ENCODE results near the gene NUBP1. TPM values are rescaled to one million over a fixed set of nuclear protein-coding genes. Genes with fewer than 3 reads are reported as not detected.

Gene NUBP1
- polyA plus RNA-seq (2013, experiment 1 of 2): 31.9 TPM
- 27.7 TPM for polyA plus RNA-seq (2013, experiment 2 of 2)

DNA sequence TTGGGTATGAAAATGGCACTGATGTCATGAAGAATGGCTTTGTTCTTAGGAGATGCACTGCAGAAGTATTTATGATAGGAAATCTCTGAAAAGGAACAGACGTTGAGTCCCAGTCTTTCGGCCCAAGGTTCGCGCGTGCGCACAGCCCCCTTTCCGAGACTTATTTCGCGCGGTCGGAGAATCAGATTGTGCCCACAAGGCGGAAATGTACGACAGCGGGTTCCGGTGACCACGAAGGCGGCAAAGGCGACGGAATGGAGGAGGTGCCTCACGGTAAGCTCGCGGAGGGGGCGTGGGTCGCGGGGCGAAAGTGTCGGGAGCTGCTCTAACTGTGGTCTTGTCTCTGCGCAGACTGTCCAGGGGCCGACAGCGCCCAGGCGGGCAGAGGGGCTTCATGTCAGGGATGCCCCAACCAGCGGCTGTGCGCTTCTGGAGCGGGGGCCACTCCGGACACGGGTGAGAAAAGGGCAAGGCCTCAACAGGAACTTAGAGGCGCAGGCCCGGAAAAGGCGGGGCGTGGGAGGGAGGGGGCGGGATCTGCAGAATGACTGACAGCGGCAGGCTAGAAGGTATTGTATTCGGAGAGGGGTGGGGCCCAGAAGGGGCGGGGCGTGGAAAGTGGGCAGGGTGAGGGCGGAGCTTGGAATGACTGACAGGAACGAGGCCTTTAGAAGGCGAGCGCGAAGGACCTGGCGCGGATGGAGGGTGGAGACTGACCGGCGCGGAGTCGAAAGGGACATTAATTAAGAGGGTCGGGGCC is at the start of gene NUBP1:
TSS of gene NUBP1 (plus strand) at position 233 of the 760 bp plus-strand sequence. CDS start at position 255, 22 bp downstream.
- Histone ChIP-seq H4K91ac (ENCODE audit: low read depth, low read length, poor library complexity) (no peak within 1 kb of the TSS), H3K18ac (ENCODE audit: low read length) (peak within 1 kb of the TSS; percentile 97), H2BK120ac (ENCODE audit: low read depth, low read length) (no peak within 1 kb of the TSS), H2BK15ac (ENCODE audit: low read length) (no peak within 1 kb of the TSS), H3K4me3 (ENCODE audit: low read length in 2 of 2) (peak within 1 kb of the TSS; percentile 81 to 84), H3K4me2 (ENCODE audit: insufficient read depth, low read length, poor library complexity, severe bottlenecking) (peak within 1 kb of the TSS; percentile 72), H3K27me3 (ENCODE audit: control insufficient read depth in 3 of 3, insufficient read depth in 3 of 3, low read depth in 1 of 3, low read length in 3 of 3) (no peaks in the 10 kb centered on the region), H3K9ac (ENCODE audit: low read depth, low read length, poor library complexity) (peak within 1 kb of the TSS; percentile 88), H3K9me3 (replicated peaks in 1 of 2; ENCODE audit: control insufficient read depth in 2 of 2, insufficient read depth in 1 of 2, low read depth in 1 of 2, low read length in 2 of 2) (no peaks in the 10 kb centered on the region), H3K14ac (ENCODE audit: low read length) (peak within 1 kb of the TSS; percentile 60), H2AFZ (ENCODE audit: low read length) (peak within 1 kb of the TSS; percentile 97), H3K4ac (ENCODE audit: low read length) (no peak within 1 kb of the TSS), H3K27ac (replicated peaks; ENCODE audit: low read length) (peak within 1 kb of the TSS; percentile 88), H4K8ac (ENCODE audit: low read depth, low read length) (no peak within 1 kb of the TSS), H3K36me3 (replicated peaks in 1 of 2; ENCODE audit: control insufficient read depth in 2 of 2, insufficient read depth in 2 of 2, low read length in 2 of 2) (peaks cover 7 to 17% of the 10 kb centered on the region in 2 donors), H2BK5ac (ENCODE audit: low read length) (no peak within 1 kb of the TSS), H3K4me1 (ENCODE audit: control insufficient read depth in 2 of 2, insufficient read depth in 1 of 2, low read depth in 1 of 2, low read length in 2 of 2) (peaks cover 2 to 3% of the 10 kb centered on the region in 2 donors), H3K23ac (ENCODE audit: low read depth, low read length, poor library complexity) (peak within 1 kb of the TSS; percentile 95), H2AK5ac (ENCODE audit: low read depth, low read length) (no peak within 1 kb of the TSS), H2BK12ac (ENCODE audit: low read length) (no peak within 1 kb of the TSS), H3K79me1 (ENCODE audit: low read depth, low read length) (no peaks in the 10 kb centered on the region)
- WGBS, 2 donors (ENCODE audit: extremely low coverage in 2 of 2, insufficient read length in 2 of 2, insufficient replicate concordance in 1 of 2): no CpG with 5 or more reads among the region's 57 CpGs
- peak; percentile 98 for DNase-seq (ENCODE audit: low spot score)

- Histone ChIP-seq H3K27ac (replicated peaks; ENCODE audit: low read length) (no peak overlapping the region), H3K14ac (ENCODE audit: low read length) (no peak overlapping the region), H3K4me2 (ENCODE audit: insufficient read depth, low read length, poor library complexity, severe bottlenecking) (no peak overlapping the region), H2BK120ac (ENCODE audit: low read depth, low read length) (no peak overlapping the region), H3K9ac (ENCODE audit: low read depth, low read length, poor library complexity) (no peak overlapping the region), H3K9me3 (replicated peaks in 1 of 2; ENCODE audit: control insufficient read depth in 2 of 2, insufficient read depth in 1 of 2, low read depth in 1 of 2, low read length in 2 of 2) (no peaks in the 10 kb centered on the region), H2AFZ (ENCODE audit: low read length) (no peak overlapping the region), H2BK5ac (ENCODE audit: low read length) (no peak overlapping the region), H3K79me1 (ENCODE audit: low read depth, low read length) (peaks cover 3% of the 10 kb centered on the region), H2BK12ac (ENCODE audit: low read length) (no peak overlapping the region), H4K91ac (ENCODE audit: low read depth, low read length, poor library complexity) (no peak overlapping the region), H2BK15ac (ENCODE audit: low read length) (no peak overlapping the region), H3K4me1 (ENCODE audit: control insufficient read depth in 2 of 2, insufficient read depth in 1 of 2, low read depth in 1 of 2, low read length in 2 of 2) (no peaks in the 10 kb centered on the region), H3K27me3 (ENCODE audit: control insufficient read depth in 3 of 3, insufficient read depth in 3 of 3, low read depth in 1 of 3, low read length in 3 of 3) (no peaks in the 10 kb centered on the region), H2AK5ac (ENCODE audit: low read depth, low read length) (no peak overlapping the region), H3K23ac (ENCODE audit: low read depth, low read length, poor library complexity) (no peak overlapping the region), H3K4me3 (ENCODE audit: low read length in 2 of 2) (no peak overlapping the region), H3K36me3 (replicated peaks in 1 of 2; ENCODE audit: control insufficient read depth in 2 of 2, insufficient read depth in 2 of 2, low read length in 2 of 2) (no peaks in the 10 kb centered on the region), H3K18ac (ENCODE audit: low read length) (peak overlapping the region; percentile 15), H4K8ac (ENCODE audit: low read depth, low read length) (no peak overlapping the region), H3K4ac (ENCODE audit: low read length) (no peak overlapping the region)
- DNase-seq (ENCODE audit: low spot score): no peak
- WGBS, 2 donors (ENCODE audit: extremely low coverage in 2 of 2, insufficient read length in 2 of 2, insufficient replicate concordance in 1 of 2): no CpG with 5 or more reads among the region's 8 CpGs
Observed at GRCh38 chr16:10693889-10694288, 49.8 kb upstream of the NUBP1 start.

- H3K4me2 ChIP-seq (ENCODE audit: insufficient read depth, low read length, poor library complexity, severe bottlenecking): no peak overlapping the region
- no peaks in the 10 kb centered on the region for H3K4me1 ChIP-seq (ENCODE audit: control insufficient read depth in 2 of 2, insufficient read depth in 1 of 2, low read depth in 1 of 2, low read length in 2 of 2)
- H2BK12ac ChIP-seq (ENCODE audit: low read length): no peak overlapping the region
- no peak overlapping the region for H3K9ac ChIP-seq (ENCODE audit: low read depth, low read length, poor library complexity)
- peak overlapping the region; percentile 15 for H3K18ac ChIP-seq (ENCODE audit: low read length)
- no peak overlapping the region for H4K8ac ChIP-seq (ENCODE audit: low read depth, low read length)
- no peak overlapping the region for H3K4ac ChIP-seq (ENCODE audit: low read length)
- H3K14ac ChIP-seq (ENCODE audit: low read length): peak overlapping the region; percentile 14
- H2BK120ac ChIP-seq (ENCODE audit: low read depth, low read length): no peak overlapping the region
- no peak overlapping the region for H2BK15ac ChIP-seq (ENCODE audit: low read length)
- no peak overlapping the region for H2BK5ac ChIP-seq (ENCODE audit: low read length)
- H3K79me1 ChIP-seq (ENCODE audit: low read depth, low read length): peaks cover 3% of the 10 kb centered on the region
- no peaks in the 10 kb centered on the region for H3K27me3 ChIP-seq (ENCODE audit: control insufficient read depth in 3 of 3, insufficient read depth in 3 of 3, low read depth in 1 of 3, low read length in 3 of 3)
- H4K91ac ChIP-seq (ENCODE audit: low read depth, low read length, poor library complexity): no peak overlapping the region
- no peak overlapping the region for H3K27ac ChIP-seq (replicated peaks; ENCODE audit: low read length)
- H2AK5ac ChIP-seq (ENCODE audit: low read depth, low read length): peak overlapping the region; percentile 74
- peak overlapping the region; percentile 24 for H2AFZ ChIP-seq (ENCODE audit: low read length)
- WGBS, 2 donors (ENCODE audit: extremely low coverage in 2 of 2, insufficient read length in 2 of 2, insufficient replicate concordance in 1 of 2): no CpG with 5 or more reads among the region's 21 CpGs
- H3K36me3 ChIP-seq (replicated peaks in 1 of 2; ENCODE audit: control insufficient read depth in 2 of 2, insufficient read depth in 2 of 2, low read length in 2 of 2): no peaks in the 10 kb centered on the region
- no peak overlapping the region for H3K23ac ChIP-seq (ENCODE audit: low read depth, low read length, poor library complexity)
- H3K9me3 ChIP-seq (replicated peaks in 1 of 2; ENCODE audit: control insufficient read depth in 2 of 2, insufficient read depth in 1 of 2, low read depth in 1 of 2, low read length in 2 of 2): no peaks in the 10 kb centered on the region
- no peak overlapping the region for H3K4me3 ChIP-seq (ENCODE audit: low read length in 2 of 2)
- DNase-seq (ENCODE audit: low spot score): no peak
Observed at GRCh38 chr16:10694306-10694705, 49.3 kb upstream of the NUBP1 start.

GRCh38 chr16:10694830-10695229 is 48.8 kb upstream of the NUBP1 start, which contains the start of gene TEKT5:
TEKT5 (minus strand) TSS chr16:10694930; CDS start chr16:10694873, 57 bp downstream.
- H3K4me2 ChIP-seq (ENCODE audit: insufficient read depth, low read length, poor library complexity, severe bottlenecking): no peak within 1 kb of the TSS
- peak within 1 kb of the TSS; percentile 14 for H3K14ac ChIP-seq (ENCODE audit: low read length)
- DNase-seq (ENCODE audit: low spot score): no peak
- no peaks in the 10 kb centered on the region for H3K9me3 ChIP-seq (replicated peaks in 1 of 2; ENCODE audit: control insufficient read depth in 2 of 2, insufficient read depth in 1 of 2, low read depth in 1 of 2, low read length in 2 of 2)
- H2BK12ac ChIP-seq (ENCODE audit: low read length): no peak within 1 kb of the TSS
- H3K36me3 ChIP-seq (replicated peaks in 1 of 2; ENCODE audit: control insufficient read depth in 2 of 2, insufficient read depth in 2 of 2, low read length in 2 of 2): no peaks in the 10 kb centered on the region
- H3K18ac ChIP-seq (ENCODE audit: low read length): peak within 1 kb of the TSS; percentile 15
- no peak within 1 kb of the TSS for H3K27ac ChIP-seq (replicated peaks; ENCODE audit: low read length)
- no peak within 1 kb of the TSS for H3K9ac ChIP-seq (ENCODE audit: low read depth, low read length, poor library complexity)
- H3K23ac ChIP-seq (ENCODE audit: low read depth, low read length, poor library complexity): no peak within 1 kb of the TSS
- no peak within 1 kb of the TSS for H4K8ac ChIP-seq (ENCODE audit: low read depth, low read length)
- H2BK120ac ChIP-seq (ENCODE audit: low read depth, low read length): no peak within 1 kb of the TSS
- H3K4me3 ChIP-seq (ENCODE audit: low read length in 2 of 2): no peak within 1 kb of the TSS
- H2BK15ac ChIP-seq (ENCODE audit: low read length): no peak within 1 kb of the TSS
- peaks cover 3% of the 10 kb centered on the region for H3K79me1 ChIP-seq (ENCODE audit: low read depth, low read length)
- H2BK5ac ChIP-seq (ENCODE audit: low read length): no peak within 1 kb of the TSS
- no CpG with 5 or more reads among the region's 5 CpGs for WGBS, 2 donors (ENCODE audit: extremely low coverage in 2 of 2, insufficient read length in 2 of 2, insufficient replicate concordance in 1 of 2)
- peak within 1 kb of the TSS; percentile 24 for H2AFZ ChIP-seq (ENCODE audit: low read length)
- H3K4me1 ChIP-seq (ENCODE audit: control insufficient read depth in 2 of 2, insufficient read depth in 1 of 2, low read depth in 1 of 2, low read length in 2 of 2): no peaks in the 10 kb centered on the region
- H2AK5ac ChIP-seq (ENCODE audit: low read depth, low read length): peak within 1 kb of the TSS; percentile 74
- no peak within 1 kb of the TSS for H3K4ac ChIP-seq (ENCODE audit: low read length)
- H3K27me3 ChIP-seq (ENCODE audit: control insufficient read depth in 3 of 3, insufficient read depth in 3 of 3, low read depth in 1 of 3, low read length in 3 of 3): no peaks in the 10 kb centered on the region
- H4K91ac ChIP-seq (ENCODE audit: low read depth, low read length, poor library complexity): no peak within 1 kb of the TSS
